ENCODE results near the gene BBS9. TPM values are rescaled to one million over a fixed set of nuclear protein-coding genes. Genes with fewer than 3 reads are reported as not detected.

Gene BBS9
- total RNA-seq, 5 donors from 2014 or later (not counting 1 experiment from before 2014, with no cell fraction given), result 18.5 to 28.8 (median 20.9) TPM

GRCh38 chr7:33307205-33307604 lies 177.8 kb downstream of the BBS9 start:
- CTCF ChIA-PET, result no interaction called here
- Mint-ChIP-seq H3K4me1 (no peaks in the 10 kb centered on the region), H3K36me3 (peaks cover 65% of the 10 kb centered on the region), H3K27ac (no peak overlapping the region), H3K27me3 (no peaks in the 10 kb centered on the region), H3K4me3 (no peak overlapping the region), H3K9me3 (peaks cover 17 to 22% (median 18%) of the 10 kb centered on the region in 3 donors)
- Histone ChIP-seq H3K4me3 (ENCODE audit: control insufficient read depth in 1 of 2, extremely low read depth in 1 of 2, low read length in 1 of 2) (no peak overlapping the region), H3K27ac (ENCODE audit: low read length) (no peak overlapping the region), H3K4me1 (ENCODE audit: control insufficient read depth in 1 of 2, extremely low read depth in 1 of 2, insufficient read depth in 2 of 2, low read length in 2 of 2) (no peaks in the 10 kb centered on the region), H3K27me3 (replicated peaks in 1 of 2; ENCODE audit: control insufficient read depth in 2 of 2, extremely low read depth in 1 of 2, insufficient read depth in 2 of 2, low read length in 1 of 2) (no peaks in the 10 kb centered on the region), H3K9me3 (no peaks in the 10 kb centered on the region), H3K36me3 (ENCODE audit: control insufficient read depth in 2 of 2, extremely low read depth in 1 of 2, insufficient read depth in 1 of 2, low read length in 1 of 2) (no peaks in the 10 kb centered on the region)
- DNase-seq, result no peak
- POLR2A ChIA-PET, result no interaction called here
- no peak for ATAC-seq (replicated peaks in 1 of 4)

DNA sequence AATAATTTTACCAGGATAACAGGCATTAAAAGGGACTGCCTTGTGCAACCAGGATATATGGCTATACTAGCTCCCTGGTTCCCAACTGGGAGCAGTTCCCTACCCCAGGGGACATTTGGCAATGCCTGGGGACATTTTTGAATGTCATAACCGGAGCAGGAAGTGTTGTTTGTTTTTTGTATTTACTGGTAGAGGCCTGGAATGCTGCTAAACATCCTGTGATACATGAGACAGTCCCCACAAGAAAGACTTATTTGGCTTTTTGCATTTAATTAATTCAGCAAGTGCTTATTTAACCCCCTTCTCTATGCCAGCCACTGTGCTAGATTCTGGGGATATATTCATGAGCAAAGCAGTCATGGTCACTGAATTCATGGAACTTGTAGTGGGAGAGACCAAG lies 181.2 kb downstream of the BBS9 start:
- H3K27me3 ChIP-seq (replicated peaks in 1 of 2; ENCODE audit: control insufficient read depth in 2 of 2, extremely low read depth in 1 of 2, insufficient read depth in 2 of 2, low read length in 1 of 2), result no peaks in the 10 kb centered on the region
- no peak overlapping the region for H3K4me3 Mint-ChIP-seq
- no peaks in the 10 kb centered on the region for H3K4me1 Mint-ChIP-seq
- CTCF ChIA-PET, result no interaction called here
- DNase-seq (no peak), ATAC-seq (replicated peaks in 1 of 4) (no peak)
- no peaks in the 10 kb centered on the region for H3K9me3 ChIP-seq
- no peak overlapping the region for H3K4me3 ChIP-seq (ENCODE audit: control insufficient read depth in 1 of 2, extremely low read depth in 1 of 2, low read length in 1 of 2)
- H3K9me3 Mint-ChIP-seq, result peaks cover 8 to 20% (median 15%) of the 10 kb centered on the region in 3 donors
- no peak overlapping the region for H3K27ac ChIP-seq (ENCODE audit: low read length)
- no peaks in the 10 kb centered on the region for H3K4me1 ChIP-seq (ENCODE audit: control insufficient read depth in 1 of 2, extremely low read depth in 1 of 2, insufficient read depth in 2 of 2, low read length in 2 of 2)
- no CpG with 5 or more reads among the region's 1 CpG for WGBS (ENCODE audit: insufficient coverage)
- POLR2A ChIA-PET, result no interaction called here
- no peaks in the 10 kb centered on the region for H3K36me3 ChIP-seq (ENCODE audit: control insufficient read depth in 2 of 2, extremely low read depth in 1 of 2, insufficient read depth in 1 of 2, low read length in 1 of 2)
- H3K27ac Mint-ChIP-seq, result no peak overlapping the region
- H3K27me3 Mint-ChIP-seq, result no peaks in the 10 kb centered on the region
- peaks cover 63% of the 10 kb centered on the region for H3K36me3 Mint-ChIP-seq

DNA sequence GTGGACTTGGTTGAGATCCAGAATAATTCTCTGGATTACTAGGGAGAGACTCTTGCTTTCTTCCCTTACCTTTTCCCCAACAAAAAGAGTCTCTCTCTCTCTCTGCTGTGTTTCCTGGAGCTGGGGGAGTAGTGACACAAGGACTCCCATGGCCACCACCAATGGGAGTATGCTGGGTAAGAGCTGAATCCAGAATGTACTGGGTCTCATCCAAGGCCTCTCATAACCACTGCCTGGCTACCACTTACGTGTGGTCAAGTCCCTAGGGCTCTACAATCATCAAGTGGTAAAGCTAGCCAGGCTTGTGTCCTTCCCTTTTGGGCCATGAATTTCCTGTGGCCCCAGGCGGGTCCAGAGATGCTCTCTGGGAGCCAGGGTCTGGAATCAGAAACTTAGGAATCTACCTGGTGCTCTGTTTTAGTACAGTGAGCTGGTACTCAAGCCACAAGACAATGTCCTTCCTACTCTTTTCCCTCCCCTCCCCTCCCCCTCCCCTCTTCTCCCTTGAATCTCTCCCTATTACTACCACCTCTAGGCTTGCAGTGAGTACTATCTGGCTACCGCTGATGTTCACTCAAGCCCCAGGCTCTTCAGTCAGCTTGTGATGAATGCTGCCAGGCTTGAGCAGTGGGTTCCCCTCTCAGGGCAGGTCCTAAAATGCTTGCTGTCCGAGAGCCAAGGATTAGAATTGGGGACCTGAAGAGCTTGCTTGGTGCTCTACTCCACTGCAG lies 196.6 kb downstream of the BBS9 start:
- Histone ChIP-seq H3K4me3 (ENCODE audit: control insufficient read depth in 1 of 2, extremely low read depth in 1 of 2, low read length in 1 of 2) (no peak overlapping the region), H3K36me3 (ENCODE audit: control insufficient read depth in 2 of 2, extremely low read depth in 1 of 2, insufficient read depth in 1 of 2, low read length in 1 of 2) (no peaks in the 10 kb centered on the region), H3K9me3 (no peaks in the 10 kb centered on the region), H3K27me3 (replicated peaks in 1 of 2; ENCODE audit: control insufficient read depth in 2 of 2, extremely low read depth in 1 of 2, insufficient read depth in 2 of 2, low read length in 1 of 2) (no peaks in the 10 kb centered on the region), H3K27ac (ENCODE audit: low read length) (no peak overlapping the region), H3K4me1 (ENCODE audit: control insufficient read depth in 1 of 2, extremely low read depth in 1 of 2, insufficient read depth in 2 of 2, low read length in 2 of 2) (no peaks in the 10 kb centered on the region)
- H3K27me3 Mint-ChIP-seq, result no peaks in the 10 kb centered on the region
- CTCF ChIA-PET, result no interaction called here
- POLR2A ChIA-PET, result no interaction called here
- H3K4me3 Mint-ChIP-seq, result no peak overlapping the region
- peaks cover 70% of the 10 kb centered on the region for H3K36me3 Mint-ChIP-seq
- H3K27ac Mint-ChIP-seq, result no peak overlapping the region
- DNase-seq, result no peak
- peaks cover 22 to 44% (median 22%) of the 10 kb centered on the region in 3 donors for H3K9me3 Mint-ChIP-seq
- ATAC-seq (replicated peaks in 1 of 4), result no peak
- H3K4me1 Mint-ChIP-seq, result no peaks in the 10 kb centered on the region
- WGBS (ENCODE audit: insufficient coverage), result 68% methylated on average over 3 of the region's 4 CpGs

DNA sequence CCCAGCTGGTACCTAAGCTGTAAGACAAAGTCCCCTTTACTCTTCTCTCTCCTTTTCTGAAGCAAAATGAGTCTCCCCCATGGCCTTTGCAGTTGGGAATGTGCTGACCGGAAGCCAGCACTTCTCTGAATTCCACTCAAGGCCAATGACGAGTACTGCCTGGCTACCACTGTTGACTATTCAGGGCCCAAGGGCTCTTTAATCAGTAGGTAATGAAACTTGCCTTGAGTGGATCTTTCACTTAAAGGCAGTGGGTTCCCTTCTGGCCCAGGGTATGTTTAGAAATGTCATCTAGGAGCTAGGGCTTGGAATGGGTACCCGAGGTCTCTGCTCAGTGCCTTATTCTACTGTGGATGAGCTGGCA lies 197.1 kb downstream of the BBS9 start:
- ChIA-PET CTCF (no interaction called here), POLR2A (no interaction called here)
- H3K36me3 Mint-ChIP-seq, result peaks cover 70% of the 10 kb centered on the region
- Histone ChIP-seq H3K36me3 (ENCODE audit: control insufficient read depth in 2 of 2, extremely low read depth in 1 of 2, insufficient read depth in 1 of 2, low read length in 1 of 2) (no peaks in the 10 kb centered on the region), H3K27me3 (replicated peaks in 1 of 2; ENCODE audit: control insufficient read depth in 2 of 2, extremely low read depth in 1 of 2, insufficient read depth in 2 of 2, low read length in 1 of 2) (no peaks in the 10 kb centered on the region), H3K4me1 (ENCODE audit: control insufficient read depth in 1 of 2, extremely low read depth in 1 of 2, insufficient read depth in 2 of 2, low read length in 2 of 2) (no peaks in the 10 kb centered on the region), H3K27ac (ENCODE audit: low read length) (no peak overlapping the region), H3K4me3 (ENCODE audit: control insufficient read depth in 1 of 2, extremely low read depth in 1 of 2, low read length in 1 of 2) (no peak overlapping the region), H3K9me3 (no peaks in the 10 kb centered on the region)
- DNase-seq (no peak), ATAC-seq (replicated peaks in 1 of 4) (no peak)
- H3K27me3 Mint-ChIP-seq, result no peaks in the 10 kb centered on the region
- H3K4me3 Mint-ChIP-seq, result no peak overlapping the region
- WGBS (ENCODE audit: insufficient coverage), result 100% methylated on average over 2 of the region's 3 CpGs
- H3K27ac Mint-ChIP-seq, result no peak overlapping the region
- H3K4me1 Mint-ChIP-seq, result no peaks in the 10 kb centered on the region
- H3K9me3 Mint-ChIP-seq, result peaks cover 20 to 40% (median 20%) of the 10 kb centered on the region in 3 donors

DNA sequence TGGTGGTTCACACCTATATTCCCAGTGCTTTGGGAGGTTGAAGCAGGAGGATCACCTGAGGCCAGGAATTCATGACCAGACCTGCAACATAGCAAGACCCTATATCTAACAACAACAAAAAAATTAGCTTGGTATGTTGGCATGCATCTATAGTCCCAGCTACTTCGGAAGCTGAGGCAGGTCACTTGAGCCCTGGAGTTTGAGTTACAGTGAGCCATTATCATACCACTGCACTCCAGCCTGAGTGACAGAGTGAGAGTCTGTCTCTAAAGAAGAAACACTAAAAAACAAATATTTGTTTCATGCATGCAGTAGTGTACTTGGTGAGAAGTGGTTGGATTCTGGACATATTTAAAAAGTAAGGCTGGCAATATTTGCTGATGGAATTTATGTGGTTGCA lies 198.1 kb downstream of the BBS9 start:
- ChIA-PET CTCF (no interaction called here), POLR2A (no interaction called here)
- DNase-seq (no peak), ATAC-seq (replicated peaks in 1 of 4) (no peak)
- Mint-ChIP-seq H3K27me3 (no peaks in the 10 kb centered on the region), H3K27ac (no peak overlapping the region), H3K36me3 (peaks cover 64% of the 10 kb centered on the region), H3K4me1 (no peaks in the 10 kb centered on the region), H3K9me3 (peaks cover 15 to 31% (median 20%) of the 10 kb centered on the region in 3 donors), H3K4me3 (no peak overlapping the region)
- no peaks in the 10 kb centered on the region for H3K36me3 ChIP-seq (ENCODE audit: control insufficient read depth in 2 of 2, extremely low read depth in 1 of 2, insufficient read depth in 1 of 2, low read length in 1 of 2)
- no peaks in the 10 kb centered on the region for H3K9me3 ChIP-seq
- 100% methylated on average over 1 of the region's 1 CpG for WGBS (ENCODE audit: insufficient coverage)
- no peaks in the 10 kb centered on the region for H3K4me1 ChIP-seq (ENCODE audit: control insufficient read depth in 1 of 2, extremely low read depth in 1 of 2, insufficient read depth in 2 of 2, low read length in 2 of 2)
- H3K4me3 ChIP-seq (ENCODE audit: control insufficient read depth in 1 of 2, extremely low read depth in 1 of 2, low read length in 1 of 2), result no peak overlapping the region
- no peaks in the 10 kb centered on the region for H3K27me3 ChIP-seq (replicated peaks in 1 of 2; ENCODE audit: control insufficient read depth in 2 of 2, extremely low read depth in 1 of 2, insufficient read depth in 2 of 2, low read length in 1 of 2)
- no peak overlapping the region for H3K27ac ChIP-seq (ENCODE audit: low read length)

DNA sequence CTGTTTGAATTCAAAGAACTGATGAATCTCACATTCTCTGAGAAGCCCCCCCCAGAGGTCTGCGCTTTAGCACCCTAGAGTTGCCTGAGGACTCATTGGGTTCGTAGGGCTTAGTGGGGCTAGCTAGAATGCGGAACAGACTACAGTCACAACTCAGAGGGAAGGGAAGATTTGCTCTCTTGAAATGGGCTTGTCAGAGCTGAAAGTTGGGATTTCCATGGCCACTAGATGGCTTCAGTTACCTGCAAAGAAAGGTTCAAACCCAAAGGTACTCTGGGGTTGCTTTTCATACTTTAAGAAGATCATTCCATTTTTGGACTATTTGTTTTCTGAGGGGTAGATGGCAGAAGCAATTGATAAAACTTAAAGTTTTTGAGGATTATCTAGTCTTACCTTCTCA lies 205.0 kb downstream of the BBS9 start:
- no peak overlapping the region for H3K4me3 Mint-ChIP-seq

DNA sequence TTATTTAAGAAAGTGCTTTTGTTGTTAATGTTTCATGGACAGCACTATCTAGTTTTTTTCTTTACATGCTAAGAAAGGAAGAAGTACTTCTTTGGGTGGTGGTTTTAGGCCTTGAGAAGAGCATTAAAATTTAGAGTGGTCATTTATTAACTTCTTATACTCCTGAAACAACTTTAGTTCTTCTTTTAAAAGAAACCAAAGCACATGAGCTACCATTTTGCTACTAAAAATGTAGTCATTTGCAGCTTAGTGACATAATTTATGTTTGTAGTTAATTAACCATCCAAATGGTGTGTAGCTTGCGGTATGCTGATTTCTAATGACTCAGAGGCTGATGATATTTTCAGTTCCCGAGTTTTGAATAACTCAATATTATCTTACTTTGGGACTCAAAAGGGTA lies 207.5 kb downstream of the BBS9 start:
- H3K4me3 Mint-ChIP-seq, result no peak overlapping the region
- no peaks in the 10 kb centered on the region for H3K27me3 Mint-ChIP-seq
- Histone ChIP-seq H3K4me3 (ENCODE audit: control insufficient read depth in 1 of 2, extremely low read depth in 1 of 2, low read length in 1 of 2) (no peak overlapping the region), H3K4me1 (ENCODE audit: control insufficient read depth in 1 of 2, extremely low read depth in 1 of 2, insufficient read depth in 2 of 2, low read length in 2 of 2) (no peaks in the 10 kb centered on the region), H3K27ac (ENCODE audit: low read length) (no peak overlapping the region), H3K27me3 (replicated peaks in 1 of 2; ENCODE audit: control insufficient read depth in 2 of 2, extremely low read depth in 1 of 2, insufficient read depth in 2 of 2, low read length in 1 of 2) (no peaks in the 10 kb centered on the region), H3K9me3 (no peaks in the 10 kb centered on the region), H3K36me3 (ENCODE audit: control insufficient read depth in 2 of 2, extremely low read depth in 1 of 2, insufficient read depth in 1 of 2, low read length in 1 of 2) (no peaks in the 10 kb centered on the region)
- ChIA-PET POLR2A (no interaction called here), CTCF (no interaction called here)
- H3K4me1 Mint-ChIP-seq, result no peaks in the 10 kb centered on the region
- no peaks in the 10 kb centered on the region for H3K9me3 Mint-ChIP-seq
- H3K27ac Mint-ChIP-seq, result no peak overlapping the region
- H3K36me3 Mint-ChIP-seq, result peaks cover 41% of the 10 kb centered on the region
- WGBS (ENCODE audit: insufficient coverage), result no CpG with 5 or more reads among the region's 2 CpGs
- DNase-seq, result no peak
- ATAC-seq (replicated peaks in 1 of 4), result no peak

More for the DNA sequence above, 205.0 kb downstream of the BBS9 start:
- 100% methylated on average over 2 of the region's 3 CpGs for WGBS (ENCODE audit: insufficient coverage)
- Mint-ChIP-seq H3K36me3 (peaks cover 37% of the 10 kb centered on the region), H3K27ac (no peak overlapping the region), H3K9me3 (no peaks in the 10 kb centered on the region), H3K27me3 (no peaks in the 10 kb centered on the region), H3K4me1 (no peaks in the 10 kb centered on the region)
- H3K27ac ChIP-seq (ENCODE audit: low read length), result no peak overlapping the region
- ChIA-PET CTCF (no interaction called here), POLR2A (no interaction called here)
- H3K27me3 ChIP-seq (replicated peaks in 1 of 2; ENCODE audit: control insufficient read depth in 2 of 2, extremely low read depth in 1 of 2, insufficient read depth in 2 of 2, low read length in 1 of 2), result no peaks in the 10 kb centered on the region
- no peak for DNase-seq
- H3K36me3 ChIP-seq (ENCODE audit: control insufficient read depth in 2 of 2, extremely low read depth in 1 of 2, insufficient read depth in 1 of 2, low read length in 1 of 2), result no peaks in the 10 kb centered on the region
- H3K4me3 ChIP-seq (ENCODE audit: control insufficient read depth in 1 of 2, extremely low read depth in 1 of 2, low read length in 1 of 2), result no peak overlapping the region
- no peaks in the 10 kb centered on the region for H3K4me1 ChIP-seq (ENCODE audit: control insufficient read depth in 1 of 2, extremely low read depth in 1 of 2, insufficient read depth in 2 of 2, low read length in 2 of 2)
- H3K9me3 ChIP-seq, result no peaks in the 10 kb centered on the region
- no peak for ATAC-seq (replicated peaks in 1 of 4)

Data from T-cell (primary cell).